ENCODE results near the gene RAPGEF4. TPM values are rescaled to one million over a fixed set of nuclear protein-coding genes. Genes with fewer than 3 reads are reported as not detected.
"Not testable (repeated sequence)": the region's sequence is repeated elsewhere in the genome, so short reads cannot be mapped to it uniquely, and the experiment has no call there.

RAPGEF4 gene
- total RNA-seq, 2 donors from 2014 or later: 0.19 to 0.65 TPM

DNA sequence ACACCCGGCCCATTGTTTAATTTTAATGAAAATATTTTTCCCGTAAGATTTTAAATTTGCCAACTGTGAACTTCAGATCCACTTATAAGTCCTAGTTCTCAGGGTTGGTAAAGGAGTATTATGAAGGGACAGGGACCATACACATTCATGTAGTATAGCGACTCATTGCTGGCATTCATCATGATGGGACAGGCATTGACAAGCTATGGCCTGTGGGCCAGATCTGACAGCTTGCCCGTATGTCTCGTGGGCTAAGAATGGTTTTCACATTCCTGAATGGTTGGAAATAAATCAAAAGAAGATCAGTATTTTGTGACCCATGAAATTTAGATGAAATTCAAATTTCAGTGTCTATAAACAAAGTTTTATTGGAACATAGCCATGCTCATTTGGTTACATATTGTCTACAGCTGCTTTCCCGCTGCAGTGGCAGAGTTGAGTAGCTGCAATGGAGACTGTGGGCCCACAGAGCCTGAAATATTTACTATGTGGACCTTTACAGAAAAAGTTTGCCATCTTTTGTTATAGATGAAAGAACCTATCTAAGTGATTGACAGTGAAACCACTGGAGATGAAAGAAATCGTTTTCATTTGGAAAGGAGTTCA, 4.1 kb downstream of the RAPGEF4 start:
- no peak overlapping the region for H3K4me3 Mint-ChIP-seq
- DNase-seq (no peak), ATAC-seq (replicated peaks in 1 of 2) (no peak)
- no peak overlapping the region for H3K27ac Mint-ChIP-seq
- peaks cover 2 to 4% of the 10 kb centered on the region in 2 donors for H3K36me3 Mint-ChIP-seq (ENCODE audit: insufficient read depth in 2 of 2)
- peaks cover 6% of the 10 kb centered on the region for H3K4me1 Mint-ChIP-seq (ENCODE audit: low read depth)
- H3K27me3 Mint-ChIP-seq (ENCODE audit: low read depth): peaks cover 59% of the 10 kb centered on the region
- H3K9me3 Mint-ChIP-seq: peaks cover 4 to 6% of the 10 kb centered on the region in 2 donors

DNA sequence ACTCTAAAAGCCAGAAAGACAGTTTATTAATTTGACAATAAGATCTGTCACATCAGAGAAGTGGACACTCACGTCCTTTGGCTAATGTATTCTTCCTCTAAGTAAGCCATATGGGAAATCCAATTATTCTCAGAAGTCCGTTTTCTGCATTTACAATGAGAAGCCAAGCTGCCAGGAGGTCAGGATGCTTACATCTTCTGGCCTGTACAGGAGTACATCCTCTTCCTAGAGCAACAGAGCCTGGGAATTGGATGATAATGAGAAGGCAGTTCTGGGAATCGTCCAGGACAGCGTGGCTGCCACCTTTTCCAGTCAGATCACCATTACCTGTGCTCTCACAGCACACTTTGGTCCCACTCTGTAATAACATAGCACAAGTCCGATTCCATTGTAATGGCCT, 5.2 kb downstream of the RAPGEF4 start:
- DNase-seq (no peak), ATAC-seq (replicated peaks in 1 of 2) (no peak)
- Mint-ChIP-seq H3K4me1 (ENCODE audit: low read depth) (peaks cover 6% of the 10 kb centered on the region), H3K9me3 (peaks cover 4 to 6% of the 10 kb centered on the region in 2 donors), H3K4me3 (no peak overlapping the region), H3K27ac (no peak overlapping the region), H3K27me3 (ENCODE audit: low read depth) (peaks cover 52% of the 10 kb centered on the region), H3K36me3 (ENCODE audit: insufficient read depth in 2 of 2) (peaks cover 2 to 4% of the 10 kb centered on the region in 2 donors)

DNA sequence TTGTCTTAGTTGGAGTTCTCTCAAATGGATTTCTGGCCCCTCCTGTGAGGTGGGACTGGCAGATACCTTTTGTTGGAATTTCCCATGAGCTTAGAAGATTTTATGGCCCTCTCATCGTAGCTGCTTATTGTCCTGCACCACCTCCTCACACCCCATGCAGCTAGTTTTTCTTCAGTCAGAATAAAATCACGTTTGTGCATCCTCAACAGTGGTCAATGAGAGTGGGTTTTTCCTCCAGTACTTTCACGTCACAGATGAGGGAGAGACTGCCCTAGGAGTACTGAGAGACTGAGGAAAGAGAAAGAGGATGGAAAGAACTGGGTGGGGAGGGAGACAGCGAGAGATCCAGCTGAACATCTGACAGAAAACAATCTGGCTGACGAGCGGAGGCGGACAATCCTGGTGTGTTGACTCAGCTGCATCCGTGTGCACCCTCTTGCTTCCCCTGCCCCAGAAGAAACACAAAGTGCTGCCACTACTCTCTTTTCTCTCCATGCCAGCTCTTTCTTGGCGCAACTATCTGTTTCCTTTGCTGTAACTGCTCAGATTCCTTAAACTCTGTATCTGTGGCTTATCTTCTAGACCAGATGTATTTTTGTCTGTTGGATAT, 7.4 kb downstream of the RAPGEF4 start:
- no peak for DNase-seq
- Mint-ChIP-seq H3K27me3 (ENCODE audit: low read depth) (peaks cover 34% of the 10 kb centered on the region), H3K4me3 (no peak overlapping the region), H3K27ac (no peak overlapping the region), H3K4me1 (ENCODE audit: low read depth) (no peaks in the 10 kb centered on the region), H3K9me3 (peaks cover 4 to 6% of the 10 kb centered on the region in 2 donors), H3K36me3 (ENCODE audit: insufficient read depth in 2 of 2) (peaks cover 2 to 4% of the 10 kb centered on the region in 2 donors)
- no peak for ATAC-seq (replicated peaks in 1 of 2)

DNA sequence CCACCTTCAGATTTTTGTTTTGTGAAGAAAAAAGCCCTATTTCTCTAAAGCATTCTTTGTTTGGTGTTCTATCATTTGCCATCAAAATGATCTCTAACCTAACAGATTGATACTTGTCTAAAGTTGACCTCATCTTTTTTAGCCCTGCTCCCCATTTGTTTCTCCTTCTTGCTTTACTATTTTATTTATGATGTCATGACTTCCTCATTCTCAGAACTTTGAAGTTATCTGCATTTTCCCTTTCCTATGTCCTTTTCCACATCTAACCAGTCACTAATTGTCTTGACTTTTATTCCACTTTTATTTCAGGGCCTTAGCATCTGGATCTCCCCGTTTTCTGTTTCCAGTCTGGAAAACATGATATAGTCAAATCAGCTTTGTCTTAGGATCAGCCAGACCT, 8.3 kb downstream of the RAPGEF4 start:
- DNase-seq (no peak), ATAC-seq (replicated peaks in 1 of 2) (no peak)
- Mint-ChIP-seq H3K4me1 (ENCODE audit: low read depth) (no peaks in the 10 kb centered on the region), H3K27me3 (ENCODE audit: low read depth) (peaks cover 25% of the 10 kb centered on the region), H3K36me3 (ENCODE audit: insufficient read depth in 2 of 2) (peaks cover 2 to 4% of the 10 kb centered on the region in 2 donors), H3K9me3 (peaks cover 4 to 6% of the 10 kb centered on the region in 2 donors), H3K4me3 (no peak overlapping the region), H3K27ac (no peak overlapping the region)

DNA sequence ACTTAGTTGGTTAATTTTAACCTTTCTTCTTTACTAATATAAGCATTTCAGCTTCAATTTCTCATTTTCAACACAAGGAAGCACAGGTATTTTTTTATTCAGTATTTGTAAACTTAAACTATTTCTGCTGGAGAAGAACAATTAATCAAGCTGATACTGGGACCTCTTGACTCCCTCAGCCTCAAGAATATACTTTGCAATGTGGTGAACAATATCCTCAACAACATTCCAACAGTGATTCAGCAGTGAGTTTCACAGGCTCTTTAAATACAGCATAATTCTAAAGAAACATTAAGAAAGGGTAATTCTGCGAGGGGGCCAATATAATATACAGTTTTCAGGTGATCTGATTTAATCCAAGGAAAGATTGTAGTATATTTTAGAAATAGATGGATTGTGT, 10.0 kb downstream of the RAPGEF4 start:
- Mint-ChIP-seq H3K4me3 (no peak overlapping the region), H3K27ac (no peak overlapping the region), H3K27me3 (ENCODE audit: low read depth) (peaks cover 24% of the 10 kb centered on the region), H3K36me3 (ENCODE audit: insufficient read depth in 2 of 2) (peaks cover 2 to 4% of the 10 kb centered on the region in 2 donors), H3K4me1 (ENCODE audit: low read depth) (no peaks in the 10 kb centered on the region), H3K9me3 (peaks cover 4 to 6% of the 10 kb centered on the region in 2 donors)
- DNase-seq: no peak
- no peak for ATAC-seq (replicated peaks in 1 of 2)

DNA sequence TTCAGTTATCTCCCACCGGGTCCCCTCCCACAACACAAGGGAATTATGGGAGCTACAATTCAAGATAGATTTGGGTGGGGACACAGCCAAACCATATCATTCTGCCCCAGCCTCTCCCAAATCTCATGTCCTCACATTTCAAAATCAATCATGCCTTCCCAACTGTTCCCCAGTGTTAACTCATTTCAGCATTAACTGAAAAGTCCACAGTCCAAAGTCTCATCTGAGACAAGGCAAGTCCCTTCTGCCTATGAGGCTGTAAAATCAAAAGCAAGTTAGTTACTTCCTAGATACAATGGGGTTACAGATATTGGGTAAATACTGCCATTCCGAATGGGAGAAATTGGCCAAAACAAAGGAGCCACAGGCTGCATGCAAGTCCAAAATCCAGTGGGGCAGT, 12.9 kb downstream of the RAPGEF4 start:
- not testable (repeated sequence) for H3K9me3 Mint-ChIP-seq; ATAC-seq (replicated peaks in 1 of 2); H3K27ac Mint-ChIP-seq

DNA sequence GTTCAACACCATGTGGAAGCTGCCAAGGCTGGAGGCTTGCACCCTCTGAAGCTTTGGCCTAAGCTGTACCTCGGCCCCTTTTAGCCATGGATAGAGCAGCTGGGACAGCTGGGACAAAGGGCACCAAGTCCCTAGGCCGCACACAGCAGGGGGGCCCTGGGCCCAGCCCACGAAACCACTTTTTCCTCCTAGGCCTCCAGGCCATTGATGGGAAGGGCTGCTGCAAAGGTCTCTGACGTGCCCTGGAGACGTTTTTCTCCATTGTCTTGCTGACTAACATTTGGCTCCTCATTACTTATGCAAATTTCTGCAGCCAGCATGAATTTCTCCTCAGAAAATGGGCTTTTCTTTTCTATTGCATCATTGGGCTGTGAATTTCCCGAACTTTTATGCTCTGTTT, 13.7 kb downstream of the RAPGEF4 start:
- Mint-ChIP-seq H3K27ac (no peak overlapping the region), H3K27me3 (ENCODE audit: low read depth) (peaks cover 1% of the 10 kb centered on the region), H3K4me1 (ENCODE audit: low read depth) (no peaks in the 10 kb centered on the region), H3K9me3 (no peaks in the 10 kb centered on the region), H3K36me3 (ENCODE audit: insufficient read depth in 2 of 2) (no peaks in the 10 kb centered on the region), H3K4me3 (no peak overlapping the region)
- ATAC-seq (replicated peaks in 1 of 2) (no peak), DNase-seq (no peak)

More for the DNA sequence above, 12.9 kb downstream of the RAPGEF4 start:
- H3K4me1 Mint-ChIP-seq (ENCODE audit: low read depth); DNase-seq; H3K36me3 Mint-ChIP-seq (ENCODE audit: insufficient read depth in 2 of 2); H3K4me3 Mint-ChIP-seq; H3K27me3 Mint-ChIP-seq (ENCODE audit: low read depth): not testable (repeated sequence)

DNA sequence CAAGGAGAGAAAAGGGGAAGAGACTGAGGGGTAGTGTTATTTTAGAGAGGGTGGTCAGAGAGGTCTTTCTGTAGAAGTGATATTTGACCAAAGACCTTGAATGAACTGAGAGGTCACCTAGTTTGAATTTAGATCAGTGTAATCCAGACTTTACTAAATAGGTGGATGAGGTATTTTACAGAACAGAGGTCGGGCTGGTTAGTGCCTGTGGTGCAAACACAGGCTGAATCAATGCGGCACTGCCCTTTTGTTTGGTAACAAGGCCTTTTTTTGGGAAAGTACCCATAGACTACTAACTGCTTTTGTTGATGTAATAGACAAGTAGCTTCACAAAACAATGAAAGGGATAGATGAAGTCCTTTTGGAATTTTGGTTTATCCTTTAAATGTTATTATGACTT, 15.9 kb downstream of the RAPGEF4 start:
- H3K4me1 Mint-ChIP-seq (ENCODE audit: low read depth): no peaks in the 10 kb centered on the region
- no peaks in the 10 kb centered on the region for H3K9me3 Mint-ChIP-seq
- no peak for DNase-seq
- no peaks in the 10 kb centered on the region for H3K27me3 Mint-ChIP-seq (ENCODE audit: low read depth)
- no peaks in the 10 kb centered on the region for H3K36me3 Mint-ChIP-seq (ENCODE audit: insufficient read depth in 2 of 2)
- no peak for ATAC-seq (replicated peaks in 1 of 2)
- H3K4me3 Mint-ChIP-seq: no peak overlapping the region
- no peak overlapping the region for H3K27ac Mint-ChIP-seq

DNA sequence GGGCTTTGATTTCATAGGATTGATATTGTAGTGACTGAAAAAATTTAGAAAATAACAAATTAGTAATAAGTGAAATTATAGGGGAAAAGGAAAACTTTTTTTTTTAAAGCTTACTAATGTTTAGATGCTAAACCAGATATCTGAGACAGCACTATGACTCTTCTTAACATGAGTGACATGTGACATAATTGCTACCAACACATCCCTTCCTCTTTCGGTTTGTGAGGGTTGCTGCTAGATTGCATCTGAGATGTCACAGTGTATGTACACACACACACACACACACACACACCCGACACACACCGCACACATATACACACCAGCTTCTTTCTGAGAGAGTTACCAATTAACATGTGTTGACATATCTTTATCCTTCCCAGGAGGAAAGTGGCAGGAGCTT, 18.0 kb downstream of the RAPGEF4 start:
- ATAC-seq (replicated peaks in 1 of 2): no peak
- no peaks in the 10 kb centered on the region for H3K36me3 Mint-ChIP-seq (ENCODE audit: insufficient read depth in 2 of 2)
- no peaks in the 10 kb centered on the region for H3K27me3 Mint-ChIP-seq (ENCODE audit: low read depth)
- H3K9me3 Mint-ChIP-seq: no peaks in the 10 kb centered on the region
- H3K4me3 Mint-ChIP-seq: no peak overlapping the region
- H3K4me1 Mint-ChIP-seq (ENCODE audit: low read depth): no peaks in the 10 kb centered on the region
- DNase-seq: no peak
- no peak overlapping the region for H3K27ac Mint-ChIP-seq

DNA sequence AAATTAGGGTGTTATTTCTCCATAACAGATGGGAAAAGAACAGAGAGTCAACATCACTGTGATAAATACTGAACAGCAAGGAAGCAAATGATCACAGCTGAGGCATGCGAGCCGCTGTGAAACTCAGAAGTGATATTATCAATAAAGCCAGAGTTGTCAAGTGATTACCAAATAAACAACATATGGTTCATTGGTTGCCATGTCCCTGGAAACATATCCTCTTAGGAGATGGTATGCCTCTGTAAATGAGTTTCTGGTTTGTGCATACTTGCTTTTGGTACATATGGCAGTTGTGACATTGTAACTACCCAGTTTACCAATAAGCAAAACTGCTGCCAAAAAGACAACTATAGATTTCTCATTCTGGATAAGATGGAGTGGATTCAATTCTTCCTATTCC, 23.8 kb downstream of the RAPGEF4 start:
- H3K27me3 Mint-ChIP-seq (ENCODE audit: low read depth): no peaks in the 10 kb centered on the region
- no peak overlapping the region for H3K27ac Mint-ChIP-seq
- DNase-seq (no peak), ATAC-seq (replicated peaks in 1 of 2) (no peak)
- no peak overlapping the region for H3K4me3 Mint-ChIP-seq
- H3K4me1 Mint-ChIP-seq (ENCODE audit: low read depth): no peaks in the 10 kb centered on the region
- peaks cover 6 to 7% of the 10 kb centered on the region in 2 donors for H3K9me3 Mint-ChIP-seq
- H3K36me3 Mint-ChIP-seq (ENCODE audit: insufficient read depth in 2 of 2): peaks cover 2 to 8% of the 10 kb centered on the region in 2 donors

DNA sequence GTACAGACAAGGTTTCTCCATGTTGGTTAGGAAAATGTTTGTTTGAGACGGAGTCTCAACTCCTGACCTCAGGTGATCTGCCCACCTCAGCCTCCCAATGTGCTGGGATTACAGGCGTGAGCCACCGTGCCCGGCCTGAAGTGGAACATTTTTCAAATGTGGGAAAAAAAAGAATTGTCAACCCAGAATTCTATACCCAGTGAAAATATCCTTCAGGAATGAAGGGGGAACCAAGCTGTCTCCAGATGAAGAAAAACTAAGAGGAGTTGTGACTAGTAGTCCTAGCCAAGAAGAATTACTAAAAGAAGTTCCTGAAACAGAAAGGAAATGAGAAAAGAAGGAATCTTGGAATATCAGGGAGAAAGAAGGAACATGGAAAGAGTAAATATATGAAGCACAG, 25.7 kb downstream of the RAPGEF4 start:
- DNase-seq (no peak), ATAC-seq (replicated peaks in 1 of 2) (no peak)
- H3K36me3 Mint-ChIP-seq (ENCODE audit: insufficient read depth in 2 of 2): peaks cover 2 to 8% of the 10 kb centered on the region in 2 donors
- H3K27ac Mint-ChIP-seq: no peak overlapping the region
- peaks cover 6 to 7% of the 10 kb centered on the region in 2 donors for H3K9me3 Mint-ChIP-seq
- H3K27me3 Mint-ChIP-seq (ENCODE audit: low read depth): no peaks in the 10 kb centered on the region
- H3K4me3 Mint-ChIP-seq: no peak overlapping the region
- no peaks in the 10 kb centered on the region for H3K4me1 Mint-ChIP-seq (ENCODE audit: low read depth)

DNA sequence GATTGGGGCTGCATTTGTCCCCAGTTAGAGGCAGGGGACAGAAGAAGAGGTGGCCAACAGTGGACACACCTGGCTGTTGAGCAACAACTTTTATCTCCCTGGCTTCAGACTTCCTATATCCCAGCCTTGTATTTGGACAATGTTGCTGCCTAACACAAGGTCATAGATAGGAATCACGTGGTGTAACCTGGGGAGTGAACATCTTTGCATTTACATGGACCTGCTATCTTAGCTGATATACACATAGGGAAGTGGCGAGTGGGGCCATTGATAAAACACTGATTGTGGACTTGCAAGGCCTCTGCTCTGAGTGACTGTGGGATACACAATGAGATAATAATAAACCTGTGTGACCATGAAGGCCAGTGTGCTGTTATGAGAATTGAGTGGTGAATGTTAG, 26.9 kb downstream of the RAPGEF4 start:
- H3K27ac Mint-ChIP-seq: no peak overlapping the region
- no peaks in the 10 kb centered on the region for H3K4me1 Mint-ChIP-seq (ENCODE audit: low read depth)
- DNase-seq: no peak
- peaks cover 6 to 7% of the 10 kb centered on the region in 2 donors for H3K9me3 Mint-ChIP-seq
- no peak for ATAC-seq (replicated peaks in 1 of 2)
- H3K36me3 Mint-ChIP-seq (ENCODE audit: insufficient read depth in 2 of 2): peaks cover 2 to 8% of the 10 kb centered on the region in 2 donors
- H3K4me3 Mint-ChIP-seq: no peak overlapping the region
- no peaks in the 10 kb centered on the region for H3K27me3 Mint-ChIP-seq (ENCODE audit: low read depth)

DNA sequence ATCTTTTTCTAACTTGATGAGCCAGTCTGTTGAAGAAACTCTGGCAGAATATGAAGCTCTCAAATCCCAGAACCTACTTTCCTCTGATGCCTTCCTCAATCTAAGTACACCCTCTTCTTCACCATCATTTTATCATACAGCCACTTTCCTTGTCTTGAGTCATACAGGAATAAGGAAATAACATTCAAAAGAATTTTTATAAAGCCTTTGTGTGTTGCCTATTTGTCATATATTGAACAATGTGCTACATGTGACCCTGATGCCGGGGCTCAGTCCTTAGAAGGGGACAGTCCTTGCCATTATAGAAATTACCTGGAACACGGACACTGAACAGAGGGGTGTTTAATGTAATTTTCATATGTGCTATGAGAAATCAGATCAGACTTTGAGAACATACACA, 27.4 kb downstream of the RAPGEF4 start:
- peaks cover 2 to 8% of the 10 kb centered on the region in 2 donors for H3K36me3 Mint-ChIP-seq (ENCODE audit: insufficient read depth in 2 of 2)
- no peak overlapping the region for H3K27ac Mint-ChIP-seq
- H3K4me3 Mint-ChIP-seq: no peak overlapping the region
- ATAC-seq (replicated peaks in 1 of 2) (no peak), DNase-seq (no peak)
- no peaks in the 10 kb centered on the region for H3K4me1 Mint-ChIP-seq (ENCODE audit: low read depth)
- no peaks in the 10 kb centered on the region for H3K27me3 Mint-ChIP-seq (ENCODE audit: low read depth)
- H3K9me3 Mint-ChIP-seq: peaks cover 6 to 7% of the 10 kb centered on the region in 2 donors

DNA sequence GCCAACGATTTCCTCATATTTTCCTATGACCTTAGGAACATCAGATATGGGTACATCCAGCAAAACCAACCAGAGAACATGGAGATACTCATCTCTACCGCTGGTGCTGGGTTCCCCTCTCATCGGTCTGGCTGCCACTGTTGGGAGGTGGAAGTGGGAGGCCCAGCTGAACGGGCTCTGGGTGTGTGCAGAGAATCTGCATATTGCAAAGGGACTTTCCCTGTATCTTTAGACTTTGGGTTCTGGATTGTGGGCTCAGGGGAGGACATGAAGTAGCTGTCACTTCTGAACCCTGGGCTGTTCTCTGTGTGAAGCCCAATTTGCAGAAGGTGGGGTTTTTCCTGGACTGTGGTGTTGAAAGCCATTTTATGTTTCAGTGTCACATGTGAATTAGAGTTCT, 30.0 kb downstream of the RAPGEF4 start:
- Mint-ChIP-seq H3K4me3 (no peak overlapping the region), H3K36me3 (ENCODE audit: insufficient read depth in 2 of 2) (peaks cover 2 to 4% of the 10 kb centered on the region in 2 donors), H3K27ac (no peak overlapping the region), H3K4me1 (ENCODE audit: low read depth) (no peaks in the 10 kb centered on the region), H3K9me3 (peaks cover 3 to 4% of the 10 kb centered on the region in 2 donors), H3K27me3 (ENCODE audit: low read depth) (no peaks in the 10 kb centered on the region)
- ATAC-seq (replicated peaks in 1 of 2): no peak
- DNase-seq: no peak

All from activated T-cell treated with anti-CD3 and anti-CD28 coated beads, Interleukin-2, amount 50 U/mL, for 72 hours (primary cell).